Esophagus squamous epithelium (tissue), 4 donors: ENCODE results near the gene GATAD2A.

ENCODE experiments used
- CTCF ChIP-seq, 6 experiments: fragments of 450-650 bp in 4 of 6; fragments of 200-600 bp in 2 of 6; sonication (generic) in 2 of 6; IDR thresholded peaks; one replicate each; pipeline ENCODE4 v1.5.1; 2016 to 2019; ENCODE audit warnings: antibody characterized with exemption in 6 of 6, mild to moderate bottlenecking in 4 of 6, moderate library complexity in 4 of 6
- POLR2A ChIP-seq, 4 donors: fragments of 450-650 bp; IDR thresholded peaks; one replicate each; pipeline ENCODE4 v1.6.1; 2017; ENCODE audit warnings: antibody characterized with exemption in 4 of 4, mild to moderate bottlenecking in 4 of 4, moderate library complexity in 3 of 4

GRCh38 chr19:19427944-19428343 lies 22.5 kb downstream of the GATAD2A start:
- TF ChIP-seq CTCF (IDR thresholded peaks at IDR 0.05), result no peak
- no peak for TF ChIP-seq POLR2A (IDR thresholded peaks at IDR 0.05)
